ENCODE results near the gene RAB21.

DNA sequence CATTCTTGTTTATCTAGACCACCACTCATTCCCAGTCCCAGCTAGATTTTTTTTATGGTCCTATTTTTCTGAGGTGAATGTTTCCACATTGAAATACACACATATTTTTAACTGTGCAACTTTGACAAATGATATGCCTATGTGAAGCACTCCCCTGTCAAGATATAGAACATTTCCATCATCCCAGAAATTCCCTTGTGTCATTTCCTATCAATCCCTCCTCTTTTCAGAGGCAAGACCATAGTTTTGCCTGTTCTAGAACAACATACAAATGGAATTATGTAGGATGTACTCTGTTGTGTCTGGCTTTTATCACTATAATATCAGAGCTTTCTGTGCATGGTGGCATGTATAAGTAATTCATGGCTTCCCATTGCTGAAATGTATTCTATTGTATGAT, 36.1 kb upstream of the RAB21 start:
- TF ChIP-seq CTCF (IDR thresholded peaks at IDR 0.05) (no peak), POLR2A (IDR thresholded peaks at IDR 0.05; ENCODE audit: low read depth) (no peak), EP300 (IDR thresholded peaks at IDR 0.05) (no peak), POLR2AphosphoS5 (IDR thresholded peaks at IDR 0.05) (no peak)
